Measurements from ENCODE around the gene MED13L.

Gene MED13L

GRCh38 chr12:115918763-115919162 lies 358.7 kb downstream of the MED13L start:
- no peak for ATAC-seq
- TF ChIP-seq ZNF565 (CRISPR knock-in tag; conservative IDR thresholded peaks at IDR 0.05; ENCODE audit: low read depth) = no peak

- ATAC-seq = peak; percentile 90
- TF ChIP-seq PATZ1 (CRISPR knock-in tag; IDR thresholded peaks at IDR 0.05; ENCODE audit: borderline replicate concordance) = no peak
Measured at GRCh38 chr12:115916910-115917668, 360.4 kb downstream of the MED13L start.

- no peak for TF ChIP-seq CREB5 (CRISPR knock-in tag; IDR thresholded peaks at IDR 0.05; ENCODE audit: low read depth)
- TF ChIP-seq OSR1 (CRISPR knock-in tag; IDR thresholded peaks at IDR 0.05) = no peak
- TF ChIP-seq TSHZ2 (CRISPR knock-in tag; IDR thresholded peaks at IDR 0.05) = no peak
- TF ChIP-seq ARNTL (CRISPR knock-in tag; IDR thresholded peaks at IDR 0.05; ENCODE audit: borderline replicate concordance, low read depth) = no peak
- no peak for TF ChIP-seq TCF4 (CRISPR knock-in tag; IDR thresholded peaks at IDR 0.05; ENCODE audit: borderline replicate concordance)
- TF ChIP-seq ZFP3 (CRISPR knock-in tag; IDR thresholded peaks at IDR 0.05) = no peak
- TF ChIP-seq ZFP30 (CRISPR knock-in tag; IDR thresholded peaks at IDR 0.05) = no peak
- ATAC-seq = no peak
Measured at GRCh38 chr12:115914122-115914521, 363.4 kb downstream of the MED13L start.

GRCh38 chr12:115912440-115912839 lies 365.1 kb downstream of the MED13L start:
- TF ChIP-seq ZFP3 (CRISPR knock-in tag; IDR thresholded peaks at IDR 0.05) (no peak), SNAI2 (CRISPR knock-in tag; IDR thresholded peaks at IDR 0.05) (no peak), RARB (CRISPR knock-in tag; IDR thresholded peaks at IDR 0.05) (no peak), ZNF70 (CRISPR knock-in tag; IDR thresholded peaks at IDR 0.05) (no peak), ZFP30 (CRISPR knock-in tag; IDR thresholded peaks at IDR 0.05) (no peak), ISL1 (CRISPR knock-in tag; IDR thresholded peaks at IDR 0.05) (no peak), ESRRG (CRISPR knock-in tag; IDR thresholded peaks at IDR 0.05) (no peak), ARNTL (CRISPR knock-in tag; IDR thresholded peaks at IDR 0.05; ENCODE audit: borderline replicate concordance, low read depth) (no peak), ZNF565 (CRISPR knock-in tag; conservative IDR thresholded peaks at IDR 0.05; ENCODE audit: low read depth) (no peak), GLIS3 (CRISPR knock-in tag; IDR thresholded peaks at IDR 0.05) (no peak), PPARA (CRISPR knock-in tag; IDR thresholded peaks at IDR 0.05; ENCODE audit: borderline replicate concordance) (no peak), CREB5 (CRISPR knock-in tag; IDR thresholded peaks at IDR 0.05; ENCODE audit: low read depth) (no peak), POU6F1 (CRISPR knock-in tag; IDR thresholded peaks at IDR 0.05; ENCODE audit: borderline replicate concordance, low read depth) (no peak), PATZ1 (CRISPR knock-in tag; IDR thresholded peaks at IDR 0.05; ENCODE audit: borderline replicate concordance) (no peak)
- ATAC-seq = no peak
